Thyroid gland (tissue), 4 donors: Measurements from ENCODE around the gene STAP1.

Source experiments
- CTCF ChIP-seq, 6 experiments: fragments of 200-600 bp in 3 of 6; fragments of 450-650 bp in 3 of 6; sonication (generic) in 3 of 6; IDR thresholded peaks; one replicate each; pipeline ENCODE4 v1.5.1; 2016 to 2019; ENCODE audit warnings: antibody characterized with exemption in 6 of 6, mild to moderate bottlenecking in 2 of 6, inconsistent platforms in 1 of 6, moderate library complexity in 1 of 6
- POLR2A ChIP-seq, 2 donors: fragments of 450-650 bp; IDR thresholded peaks; one replicate each; pipeline ENCODE4 v1.6.1; 2017; ENCODE audit warnings: antibody characterized with exemption in 2 of 2, mild to moderate bottlenecking in 2 of 2, moderate library complexity in 1 of 2

GRCh38 chr4:67581208-67581857 is 22.8 kb downstream of the STAP1 start:
- TF ChIP-seq CTCF (IDR thresholded peaks at IDR 0.05) (no peak), POLR2A (IDR thresholded peaks at IDR 0.05) (no peak)
